Fibroblast of lung (primary cell): Measurements from ENCODE around the gene ENOX1. TPM values are rescaled to one million over a fixed set of nuclear protein-coding genes. Genes with fewer than 3 reads are reported as not detected.

Source experiments
- DNase-seq, 2 donors: peaks; one replicate each; pipeline versions ENCODE4 v3.0.0 to v3.0.0-alpha.2; 2010; ENCODE audit warnings: low read depth in 2 of 2
- H2AFZ ChIP-seq: 2 replicates; pipeline ENCODE4 v1.5.1; 2012; ENCODE audit warnings: low read length, control low read depth, inconsistent platforms
- H3K27ac ChIP-seq: 2 replicates; pipeline ENCODE4 v1.5.1; 2011; ENCODE audit warnings: low read length, control low read depth; ENCODE audit not compliant: insufficient read depth
- H3K27me3 ChIP-seq: 2 replicates; pipeline ENCODE4 v1.5.1; 2011; ENCODE audit warnings: mild to moderate bottlenecking, low read length; ENCODE audit not compliant: control insufficient read depth, insufficient read depth
- H3K36me3 ChIP-seq: 2 replicates; pipeline ENCODE4 v1.5.1; 2011; ENCODE audit warnings: low read length; ENCODE audit not compliant: control insufficient read depth, insufficient read depth
- H3K4me1 ChIP-seq: 2 replicates; pipeline ENCODE4 v1.5.1; 2011; ENCODE audit warnings: low read length; ENCODE audit not compliant: control insufficient read depth, insufficient read depth; ENCODE audit errors: extremely low read depth
- H3K4me2 ChIP-seq: 2 replicates; pipeline ENCODE4 v1.5.1; 2011; ENCODE audit warnings: low read length, control low read depth; ENCODE audit not compliant: insufficient read depth; ENCODE audit errors: extremely low read depth
- H3K4me3 ChIP-seq, 4 experiments: fragments of 200-600 bp in 1 of 4; sonication (generic) in 1 of 4; replicated peaks in 1 of 4; 2 replicates each; pipeline ENCODE4 v1.5.1; 2011 to 2016; ENCODE audit warnings: low read length in 4 of 4, low read depth in 3 of 4, mild to moderate bottlenecking in 3 of 4, control low read depth in 2 of 4, inconsistent platforms in 1 of 4, mixed read lengths in 1 of 4; ENCODE audit not compliant: insufficient read depth in 1 of 4; ENCODE audit errors: control extremely low read depth in 1 of 4
- H3K79me2 ChIP-seq: 2 replicates; pipeline ENCODE4 v1.5.1; 2012; ENCODE audit warnings: mild to moderate bottlenecking, low read length, inconsistent platforms; ENCODE audit not compliant: control insufficient read depth, insufficient read depth
- H3K9ac ChIP-seq: 2 replicates; pipeline ENCODE4 v1.5.1; 2011; ENCODE audit warnings: mild to moderate bottlenecking, low read length, control low read depth; ENCODE audit not compliant: insufficient read depth
- H3K9me3 ChIP-seq: 2 replicates; pipeline ENCODE4 v1.5.1; 2012; ENCODE audit warnings: low read depth, low read length; ENCODE audit not compliant: control insufficient read depth, insufficient read depth
- H4K20me1 ChIP-seq: 2 replicates; pipeline ENCODE4 v1.5.1; 2011; ENCODE audit warnings: low read length; ENCODE audit not compliant: control insufficient read depth, insufficient read depth; ENCODE audit errors: extremely low read depth
- EZH2 ChIP-seq: IDR thresholded peaks from 2 replicates; pipeline ENCODE4 v1.5.1; 2012; ENCODE audit warnings: low read length, control low read depth, mild to moderate bottlenecking; ENCODE audit errors: missing control alignments
- polyA plus RNA-seq, 2 donors: library from polyadenylated mRNA; depleted of rRNA in 1 of 2; stranded (reverse) in 1 of 2; unstranded in 1 of 2; fragments of >200 nt; gene quantifications; 2 replicates each; pipeline ENCODE4 v1.2.1, GENCODE V29; 2011 to 2012; ENCODE audit warnings: missing spikeins in 1 of 2
- total RNA-seq: library from RNA; depleted of rRNA; stranded (reverse); fragments of >200 nt; gene quantifications from 2 replicates; pipeline ENCODE4 v1.2.1, GENCODE V29; 2014
- TF ChIP-seq, protein P1 (sequence below), 2 donors: IDR thresholded peaks in 1 of 2; conservative IDR thresholded peaks in 1 of 2; 1 replicate in 1 of 2; 2 replicates in 1 of 2; pipeline ENCODE4 v1.5.1; 2011 to 2012; ENCODE audit warnings: low read length in 2 of 2, control low read depth in 1 of 2, inconsistent platforms in 1 of 2, low read depth in 1 of 2, mild to moderate bottlenecking in 1 of 2

Gene ENOX1
- total and polyA plus RNA-seq, 2 donors (not counting 1 experiment from before 2014, with no cell fraction given) = 3.5 to 7.6 TPM

DNA sequence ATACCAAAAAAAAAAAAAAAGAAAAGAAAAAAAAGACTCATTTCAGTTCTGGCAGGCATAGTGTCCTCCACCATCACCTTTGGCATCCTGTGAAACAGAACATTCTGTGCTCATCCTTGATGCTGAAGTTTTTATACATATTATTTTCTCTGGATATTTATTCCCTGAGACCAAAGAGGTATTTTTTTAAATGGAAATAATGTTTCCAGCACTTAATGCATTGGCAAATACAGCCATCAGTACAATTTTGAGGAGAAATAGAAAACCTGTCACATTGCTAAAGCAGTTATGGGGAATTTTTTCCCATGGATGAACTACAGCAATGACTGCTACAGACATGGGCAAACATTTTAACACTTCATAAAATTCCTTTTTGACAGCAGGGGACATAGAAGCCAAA lies 451.0 kb downstream of the ENOX1 start:
- H3K9me3 ChIP-seq = no peaks in the 10 kb centered on the region
- no peaks in the 10 kb centered on the region for H3K36me3 ChIP-seq
- H4K20me1 ChIP-seq = no peaks in the 10 kb centered on the region
- H3K27ac ChIP-seq = no peak overlapping the region
- TF ChIP-seq, protein P1, sequence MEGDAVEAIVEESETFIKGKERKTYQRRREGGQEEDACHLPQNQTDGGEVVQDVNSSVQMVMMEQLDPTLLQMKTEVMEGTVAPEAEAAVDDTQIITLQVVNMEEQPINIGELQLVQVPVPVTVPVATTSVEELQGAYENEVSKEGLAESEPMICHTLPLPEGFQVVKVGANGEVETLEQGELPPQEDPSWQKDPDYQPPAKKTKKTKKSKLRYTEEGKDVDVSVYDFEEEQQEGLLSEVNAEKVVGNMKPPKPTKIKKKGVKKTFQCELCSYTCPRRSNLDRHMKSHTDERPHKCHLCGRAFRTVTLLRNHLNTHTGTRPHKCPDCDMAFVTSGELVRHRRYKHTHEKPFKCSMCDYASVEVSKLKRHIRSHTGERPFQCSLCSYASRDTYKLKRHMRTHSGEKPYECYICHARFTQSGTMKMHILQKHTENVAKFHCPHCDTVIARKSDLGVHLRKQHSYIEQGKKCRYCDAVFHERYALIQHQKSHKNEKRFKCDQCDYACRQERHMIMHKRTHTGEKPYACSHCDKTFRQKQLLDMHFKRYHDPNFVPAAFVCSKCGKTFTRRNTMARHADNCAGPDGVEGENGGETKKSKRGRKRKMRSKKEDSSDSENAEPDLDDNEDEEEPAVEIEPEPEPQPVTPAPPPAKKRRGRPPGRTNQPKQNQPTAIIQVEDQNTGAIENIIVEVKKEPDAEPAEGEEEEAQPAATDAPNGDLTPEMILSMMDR (conservative IDR thresholded peaks at IDR 0.05 in 1 of 2, IDR thresholded peaks at IDR 0.05 in 1 of 2; ENCODE audit: low read depth in 1 of 2, low read length in 2 of 2) = no peak
- no peak for TF ChIP-seq EZH2
- no peaks in the 10 kb centered on the region for H3K27me3 ChIP-seq
- no peak overlapping the region for H3K9ac ChIP-seq
- H3K4me1 ChIP-seq = no peaks in the 10 kb centered on the region
- no peaks in the 10 kb centered on the region for H3K79me2 ChIP-seq
- no peak overlapping the region for H2AFZ ChIP-seq
- DNase-seq = no peak
- no peak overlapping the region for H3K4me2 ChIP-seq
- no peak overlapping the region for H3K4me3 ChIP-seq

DNA sequence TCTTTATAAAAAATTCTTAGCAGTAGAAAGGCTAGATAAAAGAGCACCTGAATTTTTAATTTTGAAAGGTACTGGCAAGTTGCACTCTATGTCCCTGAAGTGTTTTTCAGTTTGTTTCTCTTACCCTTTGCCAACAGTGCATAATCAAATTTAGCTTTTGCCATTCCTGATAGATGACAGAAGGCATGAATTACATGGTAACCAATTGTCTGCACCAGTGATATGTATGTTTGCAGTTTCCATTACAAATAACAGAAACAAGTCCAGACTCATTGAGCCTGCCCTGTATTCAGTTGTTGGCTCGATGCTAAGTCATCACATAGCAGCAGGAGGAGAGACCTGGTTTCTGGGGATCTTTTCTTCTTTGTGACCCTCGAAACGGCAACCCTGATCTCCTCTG lies 453.6 kb downstream of the ENOX1 start:
- Histone ChIP-seq H3K79me2 (no peaks in the 10 kb centered on the region), H3K4me1 (no peaks in the 10 kb centered on the region), H3K4me3 (no peak overlapping the region), H3K27me3 (no peaks in the 10 kb centered on the region), H4K20me1 (no peaks in the 10 kb centered on the region), H3K27ac (no peak overlapping the region), H2AFZ (no peak overlapping the region), H3K9me3 (no peaks in the 10 kb centered on the region), H3K4me2 (no peak overlapping the region), H3K36me3 (no peaks in the 10 kb centered on the region), H3K9ac (no peak overlapping the region)
- DNase-seq = no peak
- TF ChIP-seq, protein P1 (conservative IDR thresholded peaks at IDR 0.05 in 1 of 2, IDR thresholded peaks at IDR 0.05 in 1 of 2; ENCODE audit: low read depth in 1 of 2, low read length in 2 of 2) = no peak
- TF ChIP-seq EZH2 = no peak

DNA sequence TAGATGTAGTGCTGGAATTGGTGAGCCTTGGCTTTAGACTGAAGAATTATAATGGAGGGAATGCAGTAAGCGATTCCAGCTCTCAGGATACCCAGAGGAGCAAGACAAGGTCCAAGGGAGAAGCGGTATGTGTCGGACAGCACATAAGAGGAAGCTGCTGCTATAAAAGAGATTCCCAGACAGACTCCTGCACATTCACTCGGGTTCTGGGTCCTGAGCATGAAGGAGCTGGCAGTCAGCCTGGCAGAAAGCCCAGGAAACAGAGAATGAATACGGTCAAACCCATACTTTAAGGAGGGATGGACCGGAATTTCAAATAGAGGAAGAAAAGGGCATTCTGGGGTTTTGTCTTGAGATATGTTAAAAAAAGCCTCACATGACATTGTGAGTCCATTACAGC lies 455.1 kb downstream of the ENOX1 start:
- no peak for TF ChIP-seq EZH2
- TF ChIP-seq, protein P1 (conservative IDR thresholded peaks at IDR 0.05 in 1 of 2, IDR thresholded peaks at IDR 0.05 in 1 of 2; ENCODE audit: low read depth in 1 of 2, low read length in 2 of 2) = no peak
- no peaks in the 10 kb centered on the region for H4K20me1 ChIP-seq
- DNase-seq = peak; percentile 6 to 58
- H3K27me3 ChIP-seq = no peaks in the 10 kb centered on the region
- no peaks in the 10 kb centered on the region for H3K4me1 ChIP-seq
- no peak overlapping the region for H3K4me2 ChIP-seq
- H3K79me2 ChIP-seq = no peaks in the 10 kb centered on the region
- H3K27ac ChIP-seq = no peak overlapping the region
- H3K9ac ChIP-seq = no peak overlapping the region
- no peaks in the 10 kb centered on the region for H3K36me3 ChIP-seq
- H3K4me3 ChIP-seq = no peak overlapping the region
- H3K9me3 ChIP-seq = no peaks in the 10 kb centered on the region
- H2AFZ ChIP-seq = no peak overlapping the region
